Neural progenitor cell (in vitro differentiated cells): Measurements from ENCODE around the gene IQSEC1. TPM values are rescaled to one million over a fixed set of nuclear protein-coding genes. Genes with fewer than 3 reads are reported as not detected.

Experiments
- DNase-seq: peaks from one replicate; pipeline ENCODE4 v3.0.0-alpha.2; 2016; ENCODE audit warnings: low spot score
- H2AFZ ChIP-seq: fragments of 200-600 bp; sonication (generic); replicated peaks from 2 replicates; pipeline ENCODE4 v1.6.1; 2016; ENCODE audit warnings: antibody characterized with exemption
- H3F3A ChIP-seq: fragments of 200-600 bp; sonication (generic); 2 replicates; pipeline ENCODE4 v1.6.1; 2016; ENCODE audit warnings: antibody characterized with exemption, low read depth
- H3K27ac ChIP-seq: fragments of 200-600 bp; sonication (generic); 2 replicates; pipeline ENCODE4 v1.5.1; 2016; ENCODE audit warnings: mild to moderate bottlenecking
- H3K27me3 ChIP-seq: fragments of 200-600 bp; sonication (generic); 2 replicates; pipeline ENCODE4 v1.6.1; 2016; ENCODE audit warnings: mild to moderate bottlenecking, moderate library complexity
- H3K36me3 ChIP-seq: fragments of 200-600 bp; sonication (generic); 2 replicates; pipeline ENCODE4 v1.5.1; 2016
- H3K4me1 ChIP-seq: fragments of 200-600 bp; sonication (generic); 2 replicates; pipeline ENCODE4 v1.6.1; 2016; ENCODE audit warnings: mixed run types
- H3K4me2 ChIP-seq: fragments of 200-600 bp; sonication (generic); 2 replicates; pipeline ENCODE4 v1.6.1; 2016
- H3K4me3 ChIP-seq: fragments of 200-600 bp; sonication (generic); 2 replicates; pipeline ENCODE4 v1.5.1; 2016
- H3K79me2 ChIP-seq: fragments of 200-600 bp; sonication (generic); 2 replicates; pipeline ENCODE4 v1.6.1; 2016; ENCODE audit warnings: low read depth
- H3K9ac ChIP-seq: fragments of 200-600 bp; sonication (generic); 2 replicates; pipeline ENCODE4 v1.6.1; 2016
- H3K9me3 ChIP-seq: fragments of 200-600 bp; sonication (generic); 2 replicates; pipeline ENCODE4 v1.5.1; 2016; ENCODE audit warnings: low read depth
- H4K20me1 ChIP-seq: fragments of 200-600 bp; sonication (generic); 2 replicates; pipeline ENCODE4 v1.6.1; 2016; ENCODE audit warnings: low read depth
- H3K27ac Mint-ChIP-seq: 3 replicates; pipeline ENCODE4 v1.8.0; 2021; ENCODE audit warnings: mixed read lengths
- H3K27me3 Mint-ChIP-seq: 2 replicates; pipeline ENCODE4 v1.8.0; 2022; ENCODE audit warnings: low read depth, mild to moderate bottlenecking, inconsistent platforms, moderate library complexity, mixed read lengths; ENCODE audit not compliant: insufficient read depth
- H3K36me3 Mint-ChIP-seq: 3 replicates; pipeline ENCODE4 v1.8.0; 2021; ENCODE audit warnings: mixed read lengths
- H3K4me1 Mint-ChIP-seq: 3 replicates; pipeline ENCODE4 v1.8.0; 2021; ENCODE audit warnings: mixed read lengths
- H3K4me3 Mint-ChIP-seq: 3 replicates; pipeline ENCODE4 v1.8.0; 2021; ENCODE audit warnings: mild to moderate bottlenecking, moderate library complexity, mixed read lengths
- H3K9me3 Mint-ChIP-seq: 3 replicates; pipeline ENCODE4 v1.8.0; 2020; ENCODE audit warnings: mixed read lengths
- EZH2 ChIP-seq: fragments of 200-600 bp; sonication (generic); IDR thresholded peaks from 2 replicates; pipeline ENCODE4 v1.6.1; 2017; ENCODE audit warnings: antibody characterized with exemption, mild to moderate bottlenecking, moderate library complexity
- EZH2phosphoT487 ChIP-seq: fragments of 200-600 bp; sonication (generic); IDR thresholded peaks from 2 replicates; pipeline ENCODE4 v1.6.1; 2017; ENCODE audit warnings: antibody characterized with exemption
- total RNA-seq: library from RNA; depleted of rRNA; stranded (reverse); fragments of >200 nt; gene quantifications from 2 replicates; pipeline ENCODE4 v1.2.3, GENCODE V29; 2015; ENCODE audit warnings: low replicate concordance
- TF ChIP-seq, protein P1 (sequence below): fragments of 200-600 bp; sonication (generic); IDR thresholded peaks from 2 replicates; pipeline ENCODE4 v1.5.1; 2017; ENCODE audit warnings: antibody characterized with exemption, mild to moderate bottlenecking

Gene IQSEC1
- total RNA-seq, 1 donor from 2014 or later: 8.9 TPM

DNA sequence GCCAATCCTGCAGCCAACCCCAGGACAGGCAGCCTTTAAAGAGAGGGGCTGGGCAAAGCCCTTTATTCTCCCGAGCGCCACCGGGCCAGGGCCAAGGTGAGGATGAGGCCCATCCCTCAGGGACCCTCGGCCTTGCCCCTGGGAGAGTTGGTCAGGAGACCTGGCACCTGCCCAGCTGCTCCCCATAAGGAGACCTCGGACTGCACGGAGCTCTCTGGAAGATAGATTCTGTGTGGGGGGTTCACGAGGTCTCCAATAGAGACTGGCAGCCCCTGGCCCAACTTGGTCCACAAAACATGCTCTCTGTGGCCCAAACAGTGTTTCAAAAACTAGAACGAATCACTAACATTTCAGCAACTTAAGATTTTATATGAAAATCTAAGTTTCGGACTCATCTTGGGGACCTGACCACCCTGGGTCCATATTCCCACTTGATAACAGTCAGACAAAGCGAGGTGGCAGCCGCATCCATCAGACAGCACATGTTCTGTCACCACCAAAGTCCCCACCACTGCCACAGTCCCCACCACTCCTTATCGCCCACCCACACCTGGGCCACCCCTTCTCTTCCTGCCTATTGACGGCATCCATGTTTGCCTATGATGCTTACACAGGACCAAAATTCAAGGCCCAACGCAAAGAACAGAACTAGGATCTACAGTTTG is 117.4 kb downstream of the IQSEC1 start:
- H3K27ac ChIP-seq: no peak overlapping the region
- H3K4me3 ChIP-seq: no peak overlapping the region
- H3K79me2 ChIP-seq: peaks cover 27% of the 10 kb centered on the region
- H3K36me3 ChIP-seq: no peaks in the 10 kb centered on the region
- H3K9ac ChIP-seq: no peak overlapping the region
- Mint-ChIP-seq H3K27ac (peak overlapping the region; percentile 25), H3K4me3 (no peak overlapping the region), H3K27me3 (peaks cover 3% of the 10 kb centered on the region), H3K4me1 (peaks cover 47% of the 10 kb centered on the region), H3K36me3 (peaks cover 2% of the 10 kb centered on the region), H3K9me3 (no peaks in the 10 kb centered on the region)
- no peaks in the 10 kb centered on the region for H3K27me3 ChIP-seq
- H2AFZ ChIP-seq: no peak overlapping the region
- peaks cover 13% of the 10 kb centered on the region for H3K4me1 ChIP-seq
- DNase-seq: no peak
- no peak overlapping the region for H3K4me2 ChIP-seq
- TF ChIP-seq EZH2 (no peak), EZH2phosphoT487 (no peak)
- TF ChIP-seq, protein P1, sequence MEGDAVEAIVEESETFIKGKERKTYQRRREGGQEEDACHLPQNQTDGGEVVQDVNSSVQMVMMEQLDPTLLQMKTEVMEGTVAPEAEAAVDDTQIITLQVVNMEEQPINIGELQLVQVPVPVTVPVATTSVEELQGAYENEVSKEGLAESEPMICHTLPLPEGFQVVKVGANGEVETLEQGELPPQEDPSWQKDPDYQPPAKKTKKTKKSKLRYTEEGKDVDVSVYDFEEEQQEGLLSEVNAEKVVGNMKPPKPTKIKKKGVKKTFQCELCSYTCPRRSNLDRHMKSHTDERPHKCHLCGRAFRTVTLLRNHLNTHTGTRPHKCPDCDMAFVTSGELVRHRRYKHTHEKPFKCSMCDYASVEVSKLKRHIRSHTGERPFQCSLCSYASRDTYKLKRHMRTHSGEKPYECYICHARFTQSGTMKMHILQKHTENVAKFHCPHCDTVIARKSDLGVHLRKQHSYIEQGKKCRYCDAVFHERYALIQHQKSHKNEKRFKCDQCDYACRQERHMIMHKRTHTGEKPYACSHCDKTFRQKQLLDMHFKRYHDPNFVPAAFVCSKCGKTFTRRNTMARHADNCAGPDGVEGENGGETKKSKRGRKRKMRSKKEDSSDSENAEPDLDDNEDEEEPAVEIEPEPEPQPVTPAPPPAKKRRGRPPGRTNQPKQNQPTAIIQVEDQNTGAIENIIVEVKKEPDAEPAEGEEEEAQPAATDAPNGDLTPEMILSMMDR: no peak
- H4K20me1 ChIP-seq: peaks cover 96% of the 10 kb centered on the region
- no peaks in the 10 kb centered on the region for H3F3A ChIP-seq
- no peaks in the 10 kb centered on the region for H3K9me3 ChIP-seq

DNA sequence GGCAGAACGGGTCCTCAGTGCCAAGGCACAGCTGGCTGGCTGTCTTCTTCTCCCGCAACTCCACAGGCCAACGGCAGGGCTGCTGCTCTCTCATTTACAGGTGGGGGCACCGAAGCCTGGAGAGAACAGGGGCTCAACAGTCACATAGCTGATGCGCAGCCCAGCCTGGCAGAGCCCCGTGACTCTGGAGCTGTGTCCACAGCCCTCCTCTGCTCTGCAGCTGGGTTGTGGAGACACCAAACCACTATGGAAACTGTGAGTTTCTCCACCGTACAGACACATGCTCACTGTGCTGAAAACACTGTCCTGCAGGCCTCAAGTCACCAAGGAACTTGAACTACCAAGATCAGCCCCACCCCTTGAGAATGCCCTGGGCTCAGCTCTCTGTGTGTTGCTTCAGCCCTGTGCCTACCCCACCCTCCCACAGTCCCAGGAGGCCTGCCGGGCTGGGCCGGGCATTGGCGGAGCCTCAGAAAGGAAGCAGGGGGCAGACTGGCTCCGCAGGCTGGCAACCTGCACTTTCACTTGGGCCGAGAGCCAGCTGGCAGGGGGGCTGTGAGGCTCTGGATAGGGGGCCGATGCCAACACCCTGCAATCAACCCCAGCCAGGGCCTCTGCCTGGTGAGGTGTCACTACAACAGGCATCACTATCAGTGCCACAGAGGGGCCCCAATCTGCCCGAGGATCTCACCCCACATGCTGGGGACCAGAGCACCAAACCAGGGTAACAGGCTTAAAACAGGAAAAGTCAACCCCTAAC is 118.2 kb downstream of the IQSEC1 start:
- peaks cover 3% of the 10 kb centered on the region for H3K27me3 Mint-ChIP-seq
- Histone ChIP-seq H3K36me3 (no peaks in the 10 kb centered on the region), H3K9me3 (no peaks in the 10 kb centered on the region), H3K27ac (no peak overlapping the region), H3K4me3 (no peak overlapping the region), H3K4me2 (no peak overlapping the region), H4K20me1 (peaks cover 96% of the 10 kb centered on the region), H2AFZ (no peak overlapping the region), H3F3A (no peaks in the 10 kb centered on the region), H3K4me1 (peaks cover 6% of the 10 kb centered on the region), H3K79me2 (peaks cover 25% of the 10 kb centered on the region), H3K9ac (no peak overlapping the region), H3K27me3 (no peaks in the 10 kb centered on the region)
- no peaks in the 10 kb centered on the region for H3K9me3 Mint-ChIP-seq
- no peak overlapping the region for H3K27ac Mint-ChIP-seq
- peaks cover 41% of the 10 kb centered on the region for H3K4me1 Mint-ChIP-seq
- no peak overlapping the region for H3K4me3 Mint-ChIP-seq
- H3K36me3 Mint-ChIP-seq: peaks cover 2% of the 10 kb centered on the region
- DNase-seq: no peak
- TF ChIP-seq, protein P1: no peak
- TF ChIP-seq EZH2 (no peak), EZH2phosphoT487 (no peak)

DNA sequence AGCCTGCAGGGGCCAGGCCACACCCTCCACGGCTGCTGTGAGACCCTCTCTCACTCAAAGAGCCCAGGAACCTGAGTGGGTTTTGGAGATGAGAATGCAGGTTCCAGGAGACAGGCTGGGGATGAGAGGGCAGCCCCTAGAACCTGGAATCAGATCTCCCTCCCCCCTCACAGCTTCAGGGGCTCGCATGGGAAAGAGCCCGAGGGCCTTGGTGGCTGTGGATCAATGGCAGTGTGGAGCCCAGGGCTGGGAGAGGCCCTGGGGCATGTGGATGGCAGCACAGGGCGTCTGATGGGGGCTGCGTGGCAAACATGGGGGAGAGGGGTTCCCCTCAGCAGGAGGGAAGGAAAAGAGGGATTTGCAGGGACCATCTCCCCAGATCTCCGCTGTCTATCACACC is 119.0 kb downstream of the IQSEC1 start:
- Mint-ChIP-seq H3K36me3 (peaks cover 2% of the 10 kb centered on the region), H3K27ac (no peak overlapping the region), H3K4me3 (no peak overlapping the region), H3K4me1 (peaks cover 37% of the 10 kb centered on the region), H3K9me3 (no peaks in the 10 kb centered on the region), H3K27me3 (peaks cover 3% of the 10 kb centered on the region)
- no peak overlapping the region for H3K4me2 ChIP-seq
- no peak for DNase-seq
- H3K36me3 ChIP-seq: no peaks in the 10 kb centered on the region
- H3K27ac ChIP-seq: no peak overlapping the region
- H2AFZ ChIP-seq: no peak overlapping the region
- H3K9ac ChIP-seq: no peak overlapping the region
- H3K27me3 ChIP-seq: no peaks in the 10 kb centered on the region
- H3K4me3 ChIP-seq: no peak overlapping the region
- peaks cover 96% of the 10 kb centered on the region for H4K20me1 ChIP-seq
- TF ChIP-seq, protein P1: no peak
- TF ChIP-seq EZH2phosphoT487 (no peak), EZH2 (no peak)
- H3F3A ChIP-seq: no peaks in the 10 kb centered on the region
- H3K4me1 ChIP-seq: no peaks in the 10 kb centered on the region
- no peaks in the 10 kb centered on the region for H3K9me3 ChIP-seq
- H3K79me2 ChIP-seq: peaks cover 17% of the 10 kb centered on the region
